ENCODE data around the gene RAD51B.

Gene RAD51B

DNA sequence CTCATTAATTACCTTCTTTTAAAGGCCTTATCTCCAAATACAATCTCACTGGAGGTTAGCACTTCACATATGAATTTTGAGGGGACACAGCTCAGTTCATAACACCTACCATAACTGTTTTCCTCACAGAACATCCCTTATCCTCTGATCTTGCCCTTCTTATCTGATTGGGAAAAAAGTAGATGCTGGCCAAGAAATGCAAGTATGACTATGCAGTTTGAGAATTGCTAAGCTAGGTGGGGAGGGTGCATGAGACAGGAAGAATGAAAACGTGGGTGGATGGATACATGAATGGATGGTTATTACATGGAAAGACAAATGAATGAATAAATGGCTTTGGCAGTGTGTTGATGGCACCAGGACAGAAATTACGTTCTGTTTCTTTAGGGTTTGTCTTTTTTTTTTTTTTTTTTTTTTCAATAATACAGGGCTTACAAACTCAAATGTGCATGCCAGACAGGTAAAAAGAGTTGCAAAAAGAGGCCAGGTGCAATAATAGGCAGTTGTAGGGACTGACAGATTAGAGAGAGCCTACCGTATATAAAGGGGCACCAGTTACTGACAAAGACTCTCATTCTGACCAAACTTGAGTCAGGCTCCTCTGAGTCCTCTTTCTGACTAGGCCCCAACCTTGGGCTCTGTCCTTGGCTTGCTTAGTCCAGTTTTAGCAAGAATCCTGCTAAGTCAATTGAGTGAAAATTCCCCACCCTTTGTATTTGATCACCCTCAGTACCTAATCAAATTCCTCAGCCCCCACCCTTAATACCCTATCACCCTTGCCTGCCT is 668.4 kb downstream of the RAD51B start:
- no peak for TF ChIP-seq CTCF (IDR thresholded peaks at IDR 0.05)

GRCh38 chr14:68491793-68492192 is 672.2 kb downstream of the RAD51B start:
- no peak for TF ChIP-seq CTCF (IDR thresholded peaks at IDR 0.05)

DNA sequence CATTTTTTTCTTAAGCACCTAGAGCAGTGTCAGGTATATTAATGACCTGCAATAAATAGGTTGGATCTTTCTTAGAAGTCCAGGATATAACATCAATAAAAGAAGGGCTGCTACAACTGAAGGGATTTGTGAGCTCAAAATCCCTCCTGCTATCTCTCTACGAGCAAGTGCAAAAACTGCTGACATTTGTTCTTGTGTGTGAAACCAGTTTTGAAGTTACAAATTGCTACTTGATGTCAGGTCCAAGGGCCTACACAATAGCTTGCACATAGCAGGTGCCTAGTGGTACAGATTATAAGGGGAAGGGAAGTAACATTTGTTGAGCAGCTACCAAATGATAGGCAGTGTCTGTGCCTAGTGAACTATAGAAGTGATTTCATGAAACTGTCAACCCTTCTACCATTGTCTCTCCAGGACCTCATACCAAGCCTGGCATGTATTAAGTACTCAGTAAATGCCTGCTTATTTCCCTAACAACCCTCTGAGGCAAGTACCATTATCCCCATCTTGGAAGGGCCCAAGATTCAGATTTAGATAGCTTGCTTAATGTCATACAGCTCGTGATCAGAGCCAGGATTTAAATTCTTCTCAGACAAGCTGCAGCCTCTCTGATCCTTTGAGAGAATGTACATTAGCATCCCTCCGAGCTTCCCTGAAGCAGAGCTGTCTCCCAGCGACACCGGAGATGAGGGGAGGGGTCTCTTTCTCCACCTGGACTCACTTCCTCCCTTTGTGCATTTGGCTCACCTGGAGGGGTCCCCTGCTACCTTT is 673.0 kb downstream of the RAD51B start:
- no peak for TF ChIP-seq CTCF (IDR thresholded peaks at IDR 0.05)

- no peak for TF ChIP-seq CTCF (IDR thresholded peaks at IDR 0.05)
Measured at GRCh38 chr14:68493152-68493911, 673.8 kb downstream of the RAD51B start.

GRCh38 chr14:68495101-68496039 is 675.8 kb downstream of the RAD51B start:
- no peak for TF ChIP-seq CTCF (IDR thresholded peaks at IDR 0.05)

- no peak for TF ChIP-seq CTCF (IDR thresholded peaks at IDR 0.05)
Measured at GRCh38 chr14:68497011-68497410, 677.4 kb downstream of the RAD51B start.
